OCI-LY7 (cell line): ENCODE data around the gene FLAD1.

ENCODE experiments used
- CTCF ChIP-seq: fragments of 200-600 bp; sonication (generic); conservative IDR thresholded peaks from 2 replicates; pipeline ENCODE4 v1.5.1; 2014; ENCODE audit warnings: mild to moderate bottlenecking, antibody characterized with exemption, low read length, moderate library complexity, mixed read lengths
- EZH2phosphoT487 ChIP-seq: fragments of 200-600 bp; sonication (generic); IDR thresholded peaks from 2 replicates; pipeline ENCODE4 v1.6.1; 2018; ENCODE audit warnings: low read depth, borderline replicate concordance, mild to moderate bottlenecking, mixed run types, antibody characterized with exemption, low read length, moderate library complexity, mixed read lengths

- TF ChIP-seq CTCF: no peak
- TF ChIP-seq EZH2phosphoT487: no peak
Measured at GRCh38 chr1:154960446-154961136, 22.6 kb upstream of the FLAD1 start.
